Glomerular visceral epithelial cell (primary cell): Measurements from ENCODE around the gene AP1G1.
"Not testable (repeated sequence)": the region's sequence is repeated elsewhere in the genome, so short reads cannot be mapped to it uniquely, and the experiment has no call there.

ENCODE experiments used
- DNase-seq: peaks from one replicate; pipeline ENCODE4 v3.0.0-alpha.2; 2016; ENCODE audit errors: extremely low spot score

Gene AP1G1

DNA sequence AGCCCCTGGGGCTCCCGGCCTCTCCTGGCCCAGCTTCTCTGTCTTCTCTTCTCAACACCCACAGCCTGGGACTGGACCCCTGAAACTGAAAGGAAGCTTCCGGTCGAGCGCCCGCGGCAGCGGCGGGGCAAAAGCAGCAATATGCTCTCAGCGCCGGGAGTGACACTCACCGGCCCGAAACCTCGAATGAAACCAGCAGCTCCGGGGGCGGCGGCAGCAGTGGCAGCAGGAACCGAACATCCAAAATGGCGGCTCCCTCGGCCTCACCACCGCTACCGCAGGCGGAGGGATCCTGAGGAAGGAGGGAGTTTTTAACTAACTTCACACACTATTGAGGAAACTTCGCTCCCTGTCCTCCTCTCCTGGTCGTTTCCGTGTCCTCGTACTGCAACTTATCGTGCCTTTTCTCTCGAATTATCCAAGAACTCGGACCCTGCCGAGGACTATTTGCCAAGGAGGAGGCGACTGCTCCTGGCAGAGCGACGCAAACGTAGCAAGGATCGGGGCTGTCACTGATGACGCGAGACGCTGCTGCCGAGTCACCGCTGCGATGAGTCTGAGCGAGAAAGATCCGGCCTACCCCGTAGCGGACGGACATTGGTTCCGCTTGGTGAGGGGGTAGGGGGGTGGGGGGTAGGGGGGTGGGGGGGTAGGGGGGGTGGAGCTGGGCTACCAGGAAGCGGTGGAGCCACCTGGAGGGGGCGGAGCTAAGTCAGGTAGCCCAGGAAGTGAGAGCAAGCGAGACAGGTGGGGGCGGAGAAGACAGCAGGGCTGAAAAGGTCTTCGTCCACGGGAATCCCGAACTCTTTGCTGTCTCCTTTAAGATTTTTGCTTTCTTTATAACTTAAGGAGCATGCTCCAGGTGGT is at the start of gene AP1G1:
Gene AP1G1 (minus strand): TSS at position 242 of the 867 bp plus-strand sequence. CDS start 19,355 bp downstream, outside the sequence.
- DNase-seq: peak; percentile 94

DNA sequence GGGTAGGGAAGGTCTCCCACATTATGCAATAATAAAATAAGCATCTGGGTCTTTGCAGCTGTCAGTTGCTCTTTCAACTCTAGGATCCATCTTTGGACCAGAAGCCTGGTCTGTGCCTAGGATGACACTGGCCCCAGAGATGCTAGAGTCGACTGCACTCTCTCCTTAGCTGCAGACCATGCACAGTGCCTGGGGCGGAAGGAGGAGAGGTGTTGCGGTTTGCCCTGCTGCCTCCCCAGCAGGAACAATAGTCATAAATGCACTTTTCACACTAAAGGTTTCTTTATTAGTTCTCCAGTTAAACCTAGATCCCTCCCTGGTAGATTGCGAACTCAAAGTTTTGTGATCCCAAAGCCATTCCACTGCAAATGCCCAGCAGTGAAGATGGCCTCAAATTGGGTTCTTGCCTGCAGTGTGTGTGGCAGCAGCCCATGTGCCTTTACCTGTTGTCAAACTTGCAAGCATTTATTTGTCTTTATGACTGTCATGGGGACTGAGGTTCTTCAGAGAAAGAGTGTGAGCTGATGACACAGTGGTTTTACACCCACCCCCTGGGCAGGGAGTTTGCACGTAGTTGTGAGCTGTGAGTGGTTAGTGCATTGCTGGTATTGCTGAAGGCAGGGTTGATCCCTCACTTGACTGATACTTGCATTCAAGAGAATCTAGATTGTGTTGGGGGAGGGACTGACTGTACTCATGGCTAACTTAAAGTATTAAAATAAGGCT is 47.5 kb upstream of the AP1G1 start:
- no peak for DNase-seq

DNA sequence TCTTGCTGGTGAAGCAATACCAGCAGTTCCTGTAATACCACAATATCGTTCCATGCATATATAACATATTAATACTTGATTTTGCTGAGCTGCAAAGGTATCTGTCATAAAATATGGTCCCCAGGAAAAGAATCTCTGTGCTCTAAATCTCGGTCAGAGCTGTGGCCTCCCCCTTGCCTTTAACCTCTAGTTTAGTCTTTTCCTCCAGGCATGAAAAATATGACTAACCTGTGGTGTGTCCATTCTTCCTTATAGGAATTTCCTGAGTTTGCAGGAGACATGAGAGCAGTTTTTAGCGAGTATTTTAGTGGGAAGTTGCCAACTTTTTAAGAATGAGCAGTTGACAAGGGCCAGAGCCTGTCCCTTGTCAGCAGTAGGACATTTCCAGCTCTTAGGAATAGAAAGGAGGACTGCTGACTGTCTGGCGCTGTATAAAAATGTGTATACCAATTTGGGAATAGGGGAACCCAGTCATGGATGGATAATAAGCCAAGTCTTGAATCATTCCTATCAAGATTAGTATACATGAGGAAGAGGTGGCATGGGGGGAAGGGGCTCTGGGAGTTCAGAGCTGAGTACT is 45.8 kb upstream of the AP1G1 start:
- DNase-seq: peak; percentile 53

DNA sequence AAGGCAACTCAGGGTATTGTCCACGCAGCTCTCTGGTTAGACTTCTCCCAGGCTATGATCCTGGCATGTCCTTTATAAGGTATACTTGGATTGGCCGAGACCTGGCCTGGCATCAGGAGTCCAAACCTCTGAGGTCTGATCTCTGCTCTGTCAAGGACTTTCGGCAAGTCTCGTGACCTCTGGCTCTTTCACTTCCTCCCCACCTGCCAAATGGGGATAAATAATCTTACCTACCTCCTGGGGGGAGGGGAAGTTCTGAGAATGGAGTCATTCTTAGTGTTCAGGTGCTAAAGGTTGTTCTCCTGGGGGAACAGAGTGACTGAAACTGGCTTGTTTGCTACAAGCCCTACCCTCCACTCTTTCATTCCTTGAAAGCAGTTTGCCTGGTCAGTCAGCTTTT is 44.8 kb upstream of the AP1G1 start:
- DNase-seq: no peak

DNA sequence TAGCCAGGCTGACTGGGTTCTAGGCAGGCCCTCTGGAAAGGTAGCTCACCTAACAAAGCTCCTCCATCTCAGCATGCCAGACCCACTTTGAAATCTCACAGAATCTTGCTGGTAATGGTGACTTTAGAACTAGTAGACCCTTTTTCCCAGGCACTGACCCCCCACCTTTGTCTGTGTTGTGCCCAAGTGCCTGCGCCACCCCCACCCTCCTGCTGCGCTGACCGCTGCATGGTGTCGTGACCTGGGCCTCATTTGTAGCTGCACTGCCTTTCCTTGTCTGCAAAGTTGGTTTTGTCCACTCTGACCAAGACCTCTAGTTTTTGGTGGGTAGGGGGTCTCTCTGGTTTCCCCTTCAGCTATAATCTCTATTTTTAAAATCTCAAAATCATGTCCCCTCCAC is 43.9 kb upstream of the AP1G1 start:
- no peak for DNase-seq

DNA sequence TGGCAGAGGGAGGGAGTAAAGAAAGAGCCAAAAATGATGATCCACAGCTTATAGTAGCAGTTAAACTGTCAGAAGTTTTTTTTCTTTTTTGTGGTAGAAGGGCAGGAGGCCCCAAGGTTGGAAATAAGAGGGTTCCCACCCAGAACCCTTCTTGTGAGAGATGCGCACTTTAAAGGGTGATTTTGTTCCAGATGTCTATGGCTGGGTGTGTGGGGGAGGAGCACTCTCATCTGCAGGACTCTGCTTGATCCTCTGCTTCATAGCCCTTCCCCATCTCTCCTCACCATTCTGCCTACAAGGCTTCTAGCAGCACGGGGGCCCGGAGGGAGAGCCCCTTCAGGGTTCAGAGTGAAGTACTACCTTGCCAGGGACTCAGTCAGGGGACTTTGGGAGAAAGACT is 43.5 kb upstream of the AP1G1 start:
- no peak for DNase-seq

DNA sequence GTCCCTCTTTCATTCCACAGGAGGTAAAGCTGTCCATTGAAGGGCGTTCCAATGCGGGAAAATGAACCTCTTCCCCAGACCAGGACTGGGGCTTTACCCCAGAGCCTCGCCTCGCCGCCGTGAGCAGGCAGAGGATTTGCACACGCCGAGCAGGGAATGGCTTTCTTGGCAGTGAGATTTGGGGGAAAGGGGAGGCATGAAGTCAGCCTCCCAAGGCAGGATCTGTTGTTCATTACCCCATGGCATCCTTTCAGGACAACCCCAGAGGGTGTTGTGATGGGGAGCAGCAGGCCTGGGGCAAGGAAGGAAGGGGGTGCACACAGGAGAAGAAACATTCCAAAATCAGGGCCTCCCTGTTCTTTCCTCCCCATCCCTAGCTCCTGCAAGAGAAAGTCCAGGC is 43.1 kb upstream of the AP1G1 start:
- no peak for DNase-seq

DNA sequence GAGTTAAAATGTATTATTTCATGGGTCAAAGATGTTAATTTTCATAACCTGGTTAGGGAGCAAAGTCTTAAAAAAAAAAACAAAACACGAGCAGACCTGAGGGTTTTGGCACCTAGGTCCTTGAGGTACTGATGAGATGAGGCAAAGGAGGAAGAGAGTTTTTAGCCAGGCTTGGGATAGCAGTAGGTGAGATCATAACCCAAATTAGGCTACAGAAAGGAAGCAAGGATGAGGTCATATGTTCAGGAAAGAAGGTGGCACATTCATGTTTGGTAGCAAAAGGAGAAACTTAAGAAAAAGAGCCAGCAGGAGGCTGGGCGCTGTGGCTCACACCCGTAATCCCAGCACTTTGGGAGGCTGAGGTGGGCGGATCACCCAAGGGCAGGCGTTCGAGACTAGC is 40.0 kb upstream of the AP1G1 start:
- DNase-seq: no peak

DNA sequence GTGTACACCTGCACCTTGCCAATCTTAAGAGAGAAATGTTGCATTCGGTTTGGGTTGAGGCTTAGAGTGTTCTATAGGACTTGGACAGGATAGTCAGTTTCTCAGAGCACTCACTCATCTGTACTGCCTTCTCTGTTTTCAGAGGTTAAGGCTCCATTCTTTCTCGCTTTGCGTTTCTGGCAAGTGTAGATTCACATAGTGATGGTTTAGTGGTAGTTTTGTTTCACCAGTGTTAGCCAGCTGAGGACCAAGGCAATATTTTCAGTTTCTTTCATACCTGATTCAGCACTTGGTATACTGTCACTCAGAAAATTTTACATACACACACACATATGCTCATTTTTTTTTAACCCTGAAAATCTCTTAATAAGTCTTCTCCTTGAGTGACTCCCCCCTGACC is 38.5 kb upstream of the AP1G1 start:
- no peak for DNase-seq

DNA sequence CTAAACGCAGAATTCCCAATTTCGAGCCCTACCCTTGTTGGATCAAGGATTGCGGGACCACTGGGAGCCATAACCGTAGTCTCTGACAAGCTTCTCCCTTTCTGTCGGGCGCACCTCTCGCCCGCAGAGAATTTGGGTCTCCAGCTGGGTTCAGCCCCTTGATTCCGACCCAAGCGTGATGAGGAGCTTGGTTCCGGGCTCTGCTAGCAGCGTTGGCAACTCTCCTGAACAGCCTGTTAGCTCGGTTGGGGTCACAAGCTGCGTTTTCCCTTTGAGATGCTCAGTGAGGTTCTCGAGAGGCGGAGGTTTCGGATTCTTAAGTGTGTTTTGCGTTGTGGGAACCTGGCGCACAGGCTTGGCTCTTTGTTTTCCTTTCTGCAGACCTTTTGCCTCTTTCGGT is 37.8 kb upstream of the AP1G1 start:
- no peak for DNase-seq

DNA sequence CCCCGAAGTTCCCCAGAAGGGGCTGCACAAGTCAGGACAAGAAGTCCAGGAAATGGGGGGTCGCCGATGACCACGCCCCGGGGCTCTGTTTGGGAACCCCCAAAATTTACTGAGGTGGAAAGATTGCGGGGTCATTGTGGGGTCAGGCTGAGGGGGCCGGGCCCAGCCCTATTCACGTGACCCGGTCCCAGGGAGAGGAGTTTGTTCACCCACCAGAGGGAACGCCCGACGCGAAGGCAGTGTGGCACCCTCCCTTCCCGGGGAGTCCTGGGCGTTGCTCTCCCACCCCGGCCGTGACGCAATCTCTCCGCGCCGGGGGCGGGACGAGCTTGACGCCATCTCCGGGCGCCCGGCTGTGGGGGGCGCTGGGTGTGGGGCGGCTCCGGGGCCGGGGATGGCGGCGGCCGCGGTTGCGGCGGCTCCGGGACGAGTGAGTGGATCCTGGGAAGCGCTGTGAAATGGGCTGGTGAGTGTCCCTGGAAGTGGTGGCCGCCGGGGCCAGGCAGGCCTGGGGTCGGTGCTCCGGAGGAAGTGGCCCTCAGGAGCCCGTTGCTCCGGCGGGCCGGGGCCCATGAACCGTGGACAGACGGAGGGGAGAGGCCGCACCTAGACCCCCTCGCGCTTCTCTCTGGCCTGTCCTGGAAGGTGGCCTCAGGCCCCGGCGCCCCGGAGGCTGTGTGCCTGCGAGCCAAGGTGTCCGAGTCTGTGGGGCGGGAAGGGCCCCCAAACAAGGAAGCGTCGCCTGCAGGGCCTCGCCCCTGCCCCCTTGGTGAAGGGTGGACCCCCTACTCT is 37.2 kb upstream of the AP1G1 start, which contains the start of gene ATXN1L:
Gene ATXN1L (plus strand): TSS at position 338 of the 792 bp plus-strand sequence. CDS start 3,765 bp downstream, outside the sequence.
- DNase-seq: peak; percentile 90

DNA sequence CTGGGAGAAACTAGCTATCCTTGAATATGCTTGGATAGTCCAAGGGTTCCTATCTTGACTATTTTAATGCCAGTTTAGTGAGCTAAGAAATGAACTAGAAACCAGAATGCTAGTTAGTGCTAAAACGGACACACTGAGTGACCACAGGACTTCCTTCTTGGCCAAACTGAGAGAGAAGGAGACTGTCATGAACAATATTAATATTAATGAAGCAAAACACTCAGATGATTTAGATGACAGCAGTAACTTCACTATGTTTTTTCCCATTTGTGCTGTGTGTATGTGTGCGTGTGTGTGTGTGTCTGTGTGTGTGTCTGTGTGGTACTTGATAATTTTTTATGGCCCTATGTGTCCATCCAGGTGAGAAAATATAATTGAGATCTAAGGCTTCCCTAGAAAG is 34.9 kb upstream of the AP1G1 start:
- no peak for DNase-seq

DNA sequence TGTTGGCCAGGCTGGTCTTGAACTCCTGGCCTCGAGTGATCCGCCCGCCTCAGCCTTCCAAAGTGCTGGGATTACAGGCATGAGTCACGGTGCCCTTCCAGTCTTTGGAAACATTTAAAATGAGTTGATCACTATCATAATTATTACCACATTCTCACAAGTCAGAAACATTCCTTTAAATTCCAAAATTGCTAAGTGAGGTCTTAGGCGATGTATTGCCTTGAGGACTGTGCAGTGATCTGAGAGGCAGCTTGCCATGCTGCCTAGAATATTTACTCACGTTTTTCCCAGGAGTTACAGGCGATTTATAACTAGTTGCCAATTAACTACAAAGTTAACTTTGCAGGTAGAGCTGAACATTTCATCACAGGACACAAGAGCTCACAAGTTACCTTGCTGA is 31.4 kb upstream of the AP1G1 start:
- DNase-seq: no peak

DNA sequence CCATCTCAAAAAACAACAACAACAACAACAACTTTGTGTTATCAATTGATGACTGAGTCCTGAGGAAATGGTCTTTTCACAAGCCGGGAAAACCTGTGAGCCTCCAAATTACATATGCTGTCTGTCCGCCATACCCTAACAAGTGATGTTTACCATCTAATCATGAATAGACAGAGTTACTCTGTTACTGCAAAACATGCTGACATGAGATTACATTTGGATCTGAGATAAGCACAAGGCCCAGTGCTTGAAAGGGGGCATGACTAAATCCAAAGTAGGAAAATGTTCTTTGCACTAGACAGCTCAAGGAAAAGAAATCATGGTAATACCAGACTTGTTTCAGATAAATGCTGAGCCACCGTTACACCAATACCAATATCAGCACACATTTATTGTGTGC is 28.5 kb upstream of the AP1G1 start:
- DNase-seq: no peak

DNA sequence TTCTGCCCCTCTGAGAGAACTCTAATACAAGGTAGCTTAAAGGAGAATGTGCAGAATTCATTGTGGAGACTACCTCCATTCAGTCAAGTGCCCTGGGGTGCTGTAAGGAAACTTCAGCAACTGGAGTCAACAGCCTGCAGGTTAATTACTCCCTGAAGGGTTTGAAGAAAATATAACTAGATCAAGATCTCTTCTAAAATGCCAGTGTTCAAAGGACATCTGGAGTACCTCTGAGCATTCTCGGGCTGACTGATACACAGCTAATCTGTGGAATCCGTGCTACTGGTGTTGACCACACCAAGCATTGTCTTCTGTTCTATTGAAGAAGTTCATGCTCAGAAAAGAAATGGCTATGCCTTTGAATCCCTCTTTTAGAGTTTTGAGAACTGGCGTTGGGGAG is 25.7 kb upstream of the AP1G1 start:
- DNase-seq: no peak

DNA sequence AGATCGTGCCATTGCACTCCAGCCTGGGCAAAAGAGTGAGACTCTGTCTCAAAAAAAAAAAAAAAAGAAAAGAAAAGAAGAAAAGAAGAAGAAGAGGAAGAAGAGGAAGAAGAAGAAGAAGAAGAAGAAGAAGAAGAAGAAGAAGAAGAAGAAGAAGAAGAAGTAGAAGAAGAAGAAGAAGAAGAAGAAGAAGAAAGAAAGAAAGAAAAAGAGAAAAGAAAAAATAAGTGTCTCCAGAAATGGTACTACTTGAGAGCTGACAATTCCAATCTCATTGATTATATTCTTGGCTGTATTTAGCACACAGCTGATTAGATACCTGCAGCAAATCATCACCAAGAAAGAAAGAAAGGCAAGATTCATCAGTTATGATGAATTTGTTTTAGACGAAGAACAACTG is 23.5 kb upstream of the AP1G1 start:
- not testable (repeated sequence) for DNase-seq

DNA sequence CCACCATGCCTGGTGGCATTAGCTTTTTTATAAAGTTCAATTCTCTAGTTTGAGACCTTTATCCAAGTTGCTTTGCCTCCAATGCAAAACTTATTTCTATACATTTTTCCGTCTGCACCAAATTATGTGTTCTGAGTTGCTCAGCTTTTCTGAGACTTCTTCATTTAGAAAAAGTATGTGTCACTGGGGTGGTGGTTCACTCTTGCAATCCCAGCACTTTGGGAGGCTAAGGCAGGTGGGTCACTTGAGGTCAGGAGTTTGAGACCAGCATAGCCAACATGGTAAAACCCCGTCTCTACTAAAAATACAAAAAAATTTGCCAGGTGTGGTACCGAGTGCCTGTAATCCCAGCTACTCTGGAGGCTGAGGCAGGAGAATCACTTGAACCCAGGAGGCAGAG is 23.1 kb upstream of the AP1G1 start:
- not testable (repeated sequence) for DNase-seq

DNA sequence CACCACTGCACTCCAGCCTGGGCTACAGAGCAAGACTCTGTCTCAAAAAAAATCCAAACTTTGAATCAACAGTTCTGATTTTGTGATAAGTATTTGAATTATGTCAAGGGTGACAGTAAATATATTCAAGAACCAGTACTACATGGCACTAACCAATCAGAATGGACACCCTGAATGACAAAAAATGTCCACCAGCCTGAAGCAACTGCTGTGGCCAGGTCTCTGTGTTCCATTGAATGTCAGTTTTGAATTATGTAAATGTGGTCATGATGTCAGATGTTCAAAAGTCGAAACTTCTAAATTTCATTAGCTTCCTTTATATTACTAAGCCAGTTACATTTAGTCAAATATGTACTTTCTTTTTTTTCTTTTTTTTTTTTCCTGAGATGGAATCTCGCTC is 21.7 kb upstream of the AP1G1 start:
- DNase-seq: no peak

DNA sequence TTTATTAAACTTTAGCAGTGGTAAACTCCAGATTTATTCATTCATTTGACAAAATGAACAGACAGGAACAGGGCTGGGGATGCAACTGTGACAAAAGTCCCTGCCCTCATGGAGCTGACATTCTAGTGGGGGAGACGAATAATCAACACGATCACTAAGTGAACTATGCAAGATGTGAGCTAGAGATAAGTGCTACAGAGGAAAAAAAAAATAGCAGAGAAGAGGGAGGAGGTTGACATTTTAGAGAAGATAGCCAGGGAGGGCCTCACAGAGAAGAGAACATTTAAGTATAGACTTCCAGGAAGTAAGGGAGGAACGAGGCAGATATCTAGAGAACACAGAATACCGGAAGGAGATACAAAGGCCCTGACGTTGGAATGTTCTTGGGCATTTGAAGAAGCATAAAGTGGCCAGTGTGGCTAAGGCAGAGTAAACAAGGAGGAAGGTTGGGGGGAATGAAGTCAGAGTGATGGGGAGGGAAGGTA is 17.9 kb upstream of the AP1G1 start:
- no peak for DNase-seq

DNA sequence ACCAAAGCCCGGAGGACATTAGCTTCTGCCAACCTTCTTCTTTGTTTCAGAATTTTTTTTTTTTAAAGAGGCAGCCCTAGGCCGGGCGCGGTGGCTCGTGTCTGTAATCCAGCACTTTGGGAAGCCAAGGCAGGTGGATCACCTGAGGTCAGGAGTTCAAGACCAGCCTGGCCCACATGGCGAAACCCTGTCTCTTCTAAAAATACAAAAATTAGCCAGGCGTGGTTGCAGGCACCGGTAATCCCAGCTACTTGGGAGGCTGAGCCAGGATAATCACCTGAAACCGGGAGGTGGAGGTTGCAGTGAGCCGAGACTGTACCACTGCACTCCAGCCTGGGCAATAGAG is 8.5 kb upstream of the AP1G1 start:
- not testable (repeated sequence) for DNase-seq

DNA sequence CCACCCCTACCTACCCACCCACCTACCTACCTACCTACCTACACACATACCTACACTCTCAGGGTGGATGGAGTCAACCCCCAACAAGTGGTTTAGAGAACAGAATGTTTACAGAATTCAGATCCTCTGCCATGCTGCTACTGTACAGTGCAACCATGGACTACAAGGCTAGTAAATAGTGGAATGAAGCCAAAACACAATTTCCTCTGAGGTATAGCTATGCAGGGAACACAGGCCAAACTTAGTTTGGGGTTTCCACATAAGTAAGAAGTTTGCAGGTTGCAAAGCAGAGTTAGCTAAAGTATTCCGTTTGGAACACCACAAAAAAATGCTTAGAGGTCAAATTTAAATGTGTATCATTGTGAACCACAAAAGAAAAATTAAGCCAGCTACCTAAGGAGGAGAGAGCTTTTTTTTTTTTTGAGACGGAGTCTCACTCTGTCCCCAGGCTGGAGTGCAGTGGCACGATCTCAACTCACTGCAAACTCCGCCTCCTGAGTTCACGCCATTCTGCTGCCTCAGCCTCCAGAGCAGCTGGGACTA is 2.7 kb upstream of the AP1G1 start:
- DNase-seq: no peak

DNA sequence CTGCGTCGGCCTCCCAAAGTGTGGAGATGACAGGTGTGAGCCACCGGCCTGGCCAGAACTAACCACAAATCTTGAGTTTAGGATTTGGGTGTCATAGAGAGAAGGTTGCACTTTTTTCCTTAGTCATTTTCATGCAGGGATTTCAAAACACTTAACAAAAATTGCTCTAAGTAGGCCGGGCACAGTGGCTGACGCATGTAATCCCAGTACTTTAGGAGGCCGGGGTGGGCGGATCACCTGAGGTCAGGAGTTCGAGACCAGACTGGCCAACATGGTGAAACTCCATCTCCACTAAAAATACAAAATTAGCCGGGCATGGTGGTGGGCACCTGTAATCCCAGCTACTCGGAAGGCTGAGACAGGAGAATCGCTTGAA is 1.5 kb upstream of the AP1G1 start:
- DNase-seq: not testable (repeated sequence)
